ENCODE data around the gene OGFR. TPM values are rescaled to one million over a fixed set of nuclear protein-coding genes. Genes with fewer than 3 reads are reported as not detected.

Gene OGFR
- polyA plus RNA-seq, 1 donor (not counting 4 experiments of a cell fraction or from before 2014, with no cell fraction given) = 39.8 TPM

GRCh38 chr20:62854121-62854520 is 49.5 kb downstream of the OGFR start:
- H3K79me2 ChIP-seq (ENCODE audit: control insufficient read depth, insufficient read depth, low read length) = peaks cover 28% of the 10 kb centered on the region
- no peaks in the 10 kb centered on the region for H3K27me3 ChIP-seq (ENCODE audit: control insufficient read depth, extremely low read depth, insufficient read depth, low read length)
- TF ChIP-seq CTCF (optimal IDR thresholded peaks at IDR 0.05 in 1 of 3, IDR thresholded peaks at IDR 0.05 in 1 of 3, conservative IDR thresholded peaks at IDR 0.05 in 1 of 3; ENCODE audit: extremely low read depth in 1 of 3, insufficient read depth in 2 of 3, low read length in 3 of 3) (no peak), EZH2 (IDR thresholded peaks at IDR 0.05; ENCODE audit: low read length) (no peak)
- H4K20me1 ChIP-seq (ENCODE audit: control insufficient read depth, extremely low read depth, insufficient read depth, low read length) = peaks cover 3% of the 10 kb centered on the region
- no peak overlapping the region for H3K4me3 ChIP-seq (ENCODE audit: control insufficient read depth in 2 of 3, extremely low read depth in 1 of 3, insufficient read depth in 2 of 3, low read depth in 1 of 3, low read length in 3 of 3)
- peaks cover 17 to 22% of the 10 kb centered on the region in 2 experiments for H3K36me3 ChIP-seq (ENCODE audit: control insufficient read depth in 2 of 2, extremely low read depth in 1 of 2, insufficient read depth in 2 of 2, low read length in 2 of 2)
- no peak overlapping the region for H3K27ac ChIP-seq (ENCODE audit: control insufficient read depth, insufficient read depth, low read length)
- H3K9me3 ChIP-seq (ENCODE audit: control insufficient read depth, low read depth, low read length) = no peaks in the 10 kb centered on the region
- no peak overlapping the region for H3K4me2 ChIP-seq (ENCODE audit: control insufficient read depth, extremely low read depth, insufficient read depth, low read depth, low read length)
- no peaks in the 10 kb centered on the region for H3K9me1 ChIP-seq (ENCODE audit: control insufficient read depth, extremely low read depth, insufficient read depth, low read length)
- dilution Hi-C loops (cut with MboI; ENCODE audit: extremely low pct_ligation_motif_present, low sequenced_read_pairs) = no loop called here
- DNase-seq (ENCODE audit: low read depth, low spot score) = no peak
- no peak for FAIRE-seq
- H3K9ac ChIP-seq (ENCODE audit: control insufficient read depth, extremely low read depth, insufficient read depth, low read length) = no peak overlapping the region
- H2AFZ ChIP-seq (ENCODE audit: control insufficient read depth, low read length) = no peak overlapping the region
- peaks cover 16% of the 10 kb centered on the region for H3K4me1 ChIP-seq (ENCODE audit: control insufficient read depth, extremely low read depth, insufficient read depth, low read length)

- Histone ChIP-seq H2AFZ (ENCODE audit: control insufficient read depth, low read length) (no peak overlapping the region), H3K4me1 (ENCODE audit: control insufficient read depth, extremely low read depth, insufficient read depth, low read length) (peaks cover 25% of the 10 kb centered on the region), H3K79me2 (ENCODE audit: control insufficient read depth, insufficient read depth, low read length) (peaks cover 38% of the 10 kb centered on the region), H3K9ac (ENCODE audit: control insufficient read depth, extremely low read depth, insufficient read depth, low read length) (no peak overlapping the region), H3K9me3 (ENCODE audit: control insufficient read depth, low read depth, low read length) (no peaks in the 10 kb centered on the region), H3K27me3 (ENCODE audit: control insufficient read depth, extremely low read depth, insufficient read depth, low read length) (no peaks in the 10 kb centered on the region), H4K20me1 (ENCODE audit: control insufficient read depth, extremely low read depth, insufficient read depth, low read length) (peaks cover 6% of the 10 kb centered on the region), H3K9me1 (ENCODE audit: control insufficient read depth, extremely low read depth, insufficient read depth, low read length) (no peaks in the 10 kb centered on the region), H3K36me3 (ENCODE audit: control insufficient read depth in 2 of 2, extremely low read depth in 1 of 2, insufficient read depth in 2 of 2, low read length in 2 of 2) (peaks cover 17 to 26% of the 10 kb centered on the region in 2 experiments), H3K4me3 (ENCODE audit: control insufficient read depth in 2 of 3, extremely low read depth in 1 of 3, insufficient read depth in 2 of 3, low read depth in 1 of 3, low read length in 3 of 3) (no peak overlapping the region), H3K4me2 (ENCODE audit: control insufficient read depth, extremely low read depth, insufficient read depth, low read depth, low read length) (no peak overlapping the region), H3K27ac (ENCODE audit: control insufficient read depth, insufficient read depth, low read length) (no peak overlapping the region)
- dilution Hi-C loops (cut with MboI; ENCODE audit: extremely low pct_ligation_motif_present, low sequenced_read_pairs) = no loop called here
- no peak for DNase-seq (ENCODE audit: low read depth, low spot score)
- no peak for FAIRE-seq
- no peak for TF ChIP-seq EZH2 (IDR thresholded peaks at IDR 0.05; ENCODE audit: low read length)
- TF ChIP-seq CTCF (optimal IDR thresholded peaks at IDR 0.05 in 1 of 3, IDR thresholded peaks at IDR 0.05 in 1 of 3, conservative IDR thresholded peaks at IDR 0.05 in 1 of 3; ENCODE audit: extremely low read depth in 1 of 3, insufficient read depth in 2 of 3, low read length in 3 of 3) = no peak
Measured at GRCh38 chr20:62855120-62855519, 50.5 kb downstream of the OGFR start.

All from keratinocyte (primary cell).